Osteoblast (primary cell): ENCODE results near the gene TAAR9. TPM values are rescaled to one million over a fixed set of nuclear protein-coding genes. Genes with fewer than 3 reads are reported as not detected.

Experiments
- DNase-seq: peaks from one replicate; pipeline ENCODE4 v3.0.0; 2011; ENCODE audit warnings: low spot score, mixed read lengths; ENCODE audit not compliant: insufficient read length; ENCODE audit errors: missing footprints
- H2AFZ ChIP-seq: 2 replicates; pipeline ENCODE4 v1.6.0; 2011; ENCODE audit warnings: mild to moderate bottlenecking, low read length
- H3K27ac ChIP-seq: 2 replicates; pipeline ENCODE4 v1.5.1; 2011; ENCODE audit warnings: mild to moderate bottlenecking, low read depth, low read length, moderate library complexity
- H3K27me3 ChIP-seq: 2 replicates; pipeline ENCODE4 v1.6.0; 2012; ENCODE audit warnings: mild to moderate bottlenecking, control low read depth, inconsistent platforms, low read length, moderate library complexity; ENCODE audit not compliant: insufficient read depth
- H3K36me3 ChIP-seq: 2 replicates; pipeline ENCODE4 v1.5.1; 2011; ENCODE audit warnings: mild to moderate bottlenecking, low read length, control low read depth, moderate library complexity; ENCODE audit not compliant: insufficient read depth
- H3K4me1 ChIP-seq: 2 replicates; pipeline ENCODE4 v1.5.1; 2011; ENCODE audit warnings: mild to moderate bottlenecking, low read length, control low read depth, moderate library complexity; ENCODE audit not compliant: insufficient read depth
- H3K4me2 ChIP-seq: 2 replicates; pipeline ENCODE4 v1.6.0; 2011; ENCODE audit warnings: mild to moderate bottlenecking, low read length; ENCODE audit not compliant: insufficient read depth
- H3K4me3 ChIP-seq: fragments of 200-600 bp; sonication (generic); 3 replicates; pipeline ENCODE4 v1.5.1; 2012; ENCODE audit warnings: mild to moderate bottlenecking, low read length, inconsistent platforms; ENCODE audit not compliant: insufficient read depth
- H3K79me2 ChIP-seq: 2 replicates; pipeline ENCODE4 v1.6.0; 2012; ENCODE audit warnings: mild to moderate bottlenecking, low read length, control low read depth, inconsistent platforms; ENCODE audit not compliant: insufficient read depth
- H3K9me3 ChIP-seq: 2 replicates; pipeline ENCODE4 v1.5.1; 2011; ENCODE audit warnings: low read depth, low read length, control low read depth
- H4K20me1 ChIP-seq: 2 replicates; pipeline ENCODE4 v1.6.0; 2012; ENCODE audit warnings: mild to moderate bottlenecking, low read length, control low read depth; ENCODE audit not compliant: insufficient read depth
- total RNA-seq: library from RNA; depleted of rRNA; stranded (reverse); fragments of >200 nt; gene quantifications from 2 replicates; pipeline ENCODE4 v1.2.3, GENCODE V29; 2012
- TF ChIP-seq, protein P1 (sequence below): IDR thresholded peaks from 2 replicates; pipeline ENCODE4 v1.5.1; 2011; ENCODE audit warnings: mild to moderate bottlenecking, low read depth, low read length, moderate library complexity; ENCODE audit errors: extremely low read depth

Gene TAAR9
- total RNA-seq, 1 donor: not detected

DNA sequence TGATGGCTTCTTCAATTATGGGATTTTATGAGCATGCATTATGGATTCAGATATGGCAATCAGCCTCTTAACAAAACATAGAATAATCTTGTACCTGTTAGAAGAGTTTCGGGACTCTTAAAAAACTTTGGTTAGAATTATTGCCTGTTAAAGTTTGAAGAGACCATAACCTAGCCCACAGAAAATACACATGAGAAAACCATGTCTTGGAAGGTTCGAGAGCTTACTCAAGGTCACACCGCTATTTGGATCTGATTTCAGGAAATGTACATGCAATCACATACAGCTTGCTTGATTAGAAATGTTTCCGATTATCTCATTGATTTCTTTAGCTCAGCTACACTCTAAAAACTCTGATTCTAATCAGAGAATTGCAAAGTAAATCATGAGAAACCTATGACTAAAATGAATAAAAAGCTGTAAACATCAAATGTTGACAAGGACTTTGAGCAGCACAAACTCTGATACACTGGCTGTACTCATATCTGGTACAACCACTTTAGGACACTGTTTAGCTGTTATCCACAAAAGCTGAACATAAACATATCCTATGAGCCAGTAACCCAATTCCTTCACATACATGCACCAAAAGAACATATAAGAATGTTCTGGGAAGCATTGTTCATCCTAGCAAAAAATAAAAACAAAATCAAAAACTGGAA lies 41.4 kb upstream of the TAAR9 start:
- H3K36me3 ChIP-seq: peaks cover 16% of the 10 kb centered on the region
- H3K27me3 ChIP-seq: no peaks in the 10 kb centered on the region
- H3K9me3 ChIP-seq: no peaks in the 10 kb centered on the region
- H3K4me1 ChIP-seq: peaks cover 4% of the 10 kb centered on the region
- no peak overlapping the region for H3K27ac ChIP-seq
- no peak overlapping the region for H3K4me3 ChIP-seq
- no peak for DNase-seq
- H3K79me2 ChIP-seq: peaks cover 90% of the 10 kb centered on the region
- no peak overlapping the region for H3K4me2 ChIP-seq
- TF ChIP-seq, protein P1, sequence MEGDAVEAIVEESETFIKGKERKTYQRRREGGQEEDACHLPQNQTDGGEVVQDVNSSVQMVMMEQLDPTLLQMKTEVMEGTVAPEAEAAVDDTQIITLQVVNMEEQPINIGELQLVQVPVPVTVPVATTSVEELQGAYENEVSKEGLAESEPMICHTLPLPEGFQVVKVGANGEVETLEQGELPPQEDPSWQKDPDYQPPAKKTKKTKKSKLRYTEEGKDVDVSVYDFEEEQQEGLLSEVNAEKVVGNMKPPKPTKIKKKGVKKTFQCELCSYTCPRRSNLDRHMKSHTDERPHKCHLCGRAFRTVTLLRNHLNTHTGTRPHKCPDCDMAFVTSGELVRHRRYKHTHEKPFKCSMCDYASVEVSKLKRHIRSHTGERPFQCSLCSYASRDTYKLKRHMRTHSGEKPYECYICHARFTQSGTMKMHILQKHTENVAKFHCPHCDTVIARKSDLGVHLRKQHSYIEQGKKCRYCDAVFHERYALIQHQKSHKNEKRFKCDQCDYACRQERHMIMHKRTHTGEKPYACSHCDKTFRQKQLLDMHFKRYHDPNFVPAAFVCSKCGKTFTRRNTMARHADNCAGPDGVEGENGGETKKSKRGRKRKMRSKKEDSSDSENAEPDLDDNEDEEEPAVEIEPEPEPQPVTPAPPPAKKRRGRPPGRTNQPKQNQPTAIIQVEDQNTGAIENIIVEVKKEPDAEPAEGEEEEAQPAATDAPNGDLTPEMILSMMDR: no peak
- peaks cover 4% of the 10 kb centered on the region for H4K20me1 ChIP-seq
- H2AFZ ChIP-seq: no peak overlapping the region

DNA sequence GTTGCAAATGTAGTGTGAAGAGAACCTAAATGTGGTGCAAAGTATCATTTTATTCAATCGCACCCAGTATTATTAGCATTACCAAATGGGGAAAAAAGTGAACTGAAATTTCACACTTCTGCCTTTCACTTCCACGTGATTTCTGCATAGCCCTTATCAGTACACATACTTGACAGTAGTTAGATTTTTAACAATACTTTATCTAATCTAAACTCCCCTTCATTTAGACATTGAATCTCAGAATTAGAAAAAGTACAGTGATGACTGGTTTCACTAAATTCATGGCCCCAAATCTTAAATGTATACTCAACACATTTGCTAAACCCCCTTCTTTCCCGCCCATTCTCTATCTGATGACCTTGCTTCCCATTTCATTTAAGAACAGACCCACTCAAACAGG lies 39.4 kb upstream of the TAAR9 start:
- TF ChIP-seq, protein P1: no peak
- Histone ChIP-seq H4K20me1 (peaks cover 8% of the 10 kb centered on the region), H3K9me3 (no peaks in the 10 kb centered on the region), H3K27ac (no peak overlapping the region), H3K4me2 (no peak overlapping the region), H3K79me2 (peaks cover 80% of the 10 kb centered on the region), H3K27me3 (no peaks in the 10 kb centered on the region), H3K4me3 (no peak overlapping the region), H2AFZ (no peak overlapping the region), H3K4me1 (no peaks in the 10 kb centered on the region), H3K36me3 (peaks cover 24% of the 10 kb centered on the region)
- no peak for DNase-seq

DNA sequence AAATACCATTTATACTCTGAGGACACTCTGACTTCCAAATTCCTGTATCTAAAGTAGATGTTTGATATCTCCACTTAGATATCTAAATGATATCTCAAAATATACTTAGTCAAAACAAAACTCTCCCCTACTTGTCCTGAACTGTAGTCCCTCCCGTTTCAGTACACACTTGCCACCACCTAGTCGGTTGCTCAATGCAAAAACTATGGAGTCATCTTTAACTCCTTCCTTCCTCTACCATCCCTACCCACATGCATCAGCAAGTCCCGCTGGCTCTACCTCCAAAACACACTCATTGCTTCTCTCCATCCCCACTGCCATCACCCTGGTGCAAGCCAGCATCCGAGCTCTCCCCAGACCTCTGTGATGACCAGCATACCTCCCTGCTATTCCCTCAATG lies 38.3 kb upstream of the TAAR9 start:
- TF ChIP-seq, protein P1: no peak
- Histone ChIP-seq H3K27me3 (no peaks in the 10 kb centered on the region), H2AFZ (no peak overlapping the region), H3K4me3 (no peak overlapping the region), H3K27ac (no peak overlapping the region), H3K79me2 (peaks cover 80% of the 10 kb centered on the region), H3K36me3 (peaks cover 24% of the 10 kb centered on the region), H3K4me2 (no peak overlapping the region), H4K20me1 (peaks cover 8% of the 10 kb centered on the region), H3K4me1 (no peaks in the 10 kb centered on the region), H3K9me3 (no peaks in the 10 kb centered on the region)
- no peak for DNase-seq

DNA sequence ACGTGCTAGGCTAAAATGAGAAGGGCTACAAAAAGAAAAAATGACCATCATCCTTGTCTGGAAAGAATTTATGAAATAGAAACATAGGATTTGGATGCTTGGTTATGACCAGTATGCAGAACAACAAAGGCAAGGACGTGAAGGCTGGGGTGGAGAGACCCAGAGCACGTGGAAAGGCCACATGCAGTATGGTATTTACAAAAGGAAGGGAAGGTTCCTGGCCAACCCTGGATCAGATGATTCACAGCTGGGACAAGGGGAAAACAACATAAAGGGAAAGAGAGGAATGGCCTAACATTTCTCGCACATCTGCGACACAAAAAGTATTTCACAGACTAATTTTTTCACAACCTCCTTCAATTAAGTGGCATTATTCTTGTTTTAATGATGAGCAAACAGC lies 33.3 kb upstream of the TAAR9 start:
- Histone ChIP-seq H2AFZ (no peak overlapping the region), H3K4me3 (no peak overlapping the region), H4K20me1 (peaks cover 37% of the 10 kb centered on the region), H3K36me3 (peaks cover 13% of the 10 kb centered on the region), H3K27me3 (no peaks in the 10 kb centered on the region), H3K27ac (no peak overlapping the region), H3K4me2 (no peak overlapping the region), H3K79me2 (peaks cover 84% of the 10 kb centered on the region), H3K4me1 (peaks cover 3% of the 10 kb centered on the region), H3K9me3 (no peaks in the 10 kb centered on the region)
- no peak for DNase-seq
- TF ChIP-seq, protein P1: no peak
